GM18868 (cell line): Measurements from ENCODE around the gene KRTAP10-5.
"Not testable (repeated sequence)": the region's sequence is repeated elsewhere in the genome, so short reads cannot be mapped to it uniquely, and the experiment has no call there.

ENCODE experiments used
- ATAC-seq: cut with Tn5 transposase; IDR thresholded peaks from one replicate; pipeline ENCODE4 v1.9.1; 2021; ENCODE audit warnings: mild to moderate bottlenecking, moderate library complexity; ENCODE audit not compliant: unreplicated experiment

KRTAP10-5 gene

DNA sequence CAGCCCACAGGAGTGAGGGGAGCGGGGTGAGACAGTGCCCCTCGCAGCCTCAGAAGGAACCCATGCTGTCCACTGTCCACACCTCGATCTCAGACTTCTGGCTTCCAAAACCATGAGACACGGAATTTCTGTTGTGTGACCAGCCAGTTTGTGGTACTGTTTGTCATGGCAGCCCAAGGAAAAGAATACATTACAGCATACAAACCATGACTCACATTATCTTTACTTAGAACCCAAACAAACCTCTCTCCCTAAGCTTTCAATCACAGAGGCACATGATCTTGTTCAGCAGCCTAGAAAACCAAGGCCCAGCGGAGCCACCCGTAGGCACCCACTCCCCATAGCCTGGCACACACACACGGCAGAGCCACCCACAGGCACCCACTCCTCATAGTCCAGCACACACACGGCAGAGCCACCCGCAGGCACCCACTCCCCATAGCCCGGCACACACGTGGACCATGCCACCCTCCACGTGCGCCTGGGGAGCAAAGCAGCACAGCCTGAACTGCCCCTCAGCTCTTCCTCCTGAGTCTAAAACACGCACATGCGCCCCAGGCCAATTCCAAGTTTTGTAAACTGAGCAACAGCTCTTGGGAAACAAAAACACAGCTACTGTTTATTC lies 7.3 kb downstream of the KRTAP10-5 start:
- no peak for ATAC-seq

DNA sequence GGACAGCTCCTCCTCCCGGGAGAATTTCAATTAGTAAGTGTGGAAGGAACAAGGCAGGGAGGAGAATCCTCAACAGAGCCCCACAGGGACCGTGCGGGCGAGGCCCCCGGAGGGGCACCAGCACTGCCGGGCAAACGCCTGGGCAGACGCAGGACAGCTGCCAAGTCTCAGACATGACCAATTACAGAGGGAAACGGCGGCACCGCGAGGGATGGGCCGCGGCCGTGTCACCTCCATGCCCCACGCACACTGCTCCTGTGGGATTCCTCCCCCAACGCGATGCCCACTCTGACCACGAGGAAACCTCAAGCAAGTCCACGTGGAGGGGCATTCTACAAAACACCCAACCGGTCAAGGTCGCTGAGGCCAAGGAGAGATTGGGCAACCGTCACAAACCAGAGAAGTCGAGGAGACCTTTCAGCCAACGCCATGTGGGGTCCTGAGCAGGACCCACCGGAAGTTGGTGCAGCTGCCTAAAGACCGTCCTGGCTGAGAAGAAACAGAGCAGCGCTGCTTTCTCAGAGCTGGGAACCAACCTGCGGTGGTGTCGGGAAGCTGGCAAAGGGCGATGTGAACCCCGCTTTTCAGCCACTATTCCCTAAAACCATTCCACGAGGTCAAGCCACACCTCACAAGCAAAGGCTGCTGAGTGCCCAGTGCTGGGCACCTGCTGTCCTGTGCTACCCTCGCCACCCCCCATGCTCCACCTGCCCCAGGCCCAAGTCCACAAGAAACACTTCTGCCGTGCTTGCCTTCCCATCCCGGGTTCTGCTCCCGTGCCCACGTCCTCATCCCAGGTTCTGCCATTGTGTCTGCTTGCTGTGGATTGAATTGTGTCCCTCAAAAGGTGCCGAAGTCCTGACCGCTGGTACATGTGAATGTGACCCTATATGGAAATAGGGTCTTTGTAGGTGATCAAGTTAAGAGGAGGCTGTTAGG lies 8.3 kb downstream of the KRTAP10-5 start:
- ATAC-seq, result no peak

DNA sequence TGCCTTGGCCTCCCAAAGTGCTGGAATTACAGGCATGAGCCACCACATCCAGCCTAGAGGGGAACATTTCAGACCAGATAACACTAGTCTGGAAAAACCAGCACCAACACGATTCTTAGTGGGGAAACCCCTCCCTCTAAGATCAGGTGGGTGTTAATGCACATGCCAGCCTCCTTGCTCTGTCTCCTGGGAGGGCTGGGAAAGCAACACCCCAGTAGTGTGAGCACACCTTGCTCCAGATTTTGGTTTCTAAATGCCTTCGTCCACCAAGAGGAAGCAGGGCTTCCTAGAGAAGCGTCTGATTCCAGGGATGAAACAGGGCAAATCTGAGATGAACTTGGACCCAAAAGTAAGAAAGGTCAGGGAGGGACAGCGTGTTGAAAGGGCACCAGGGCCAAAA lies 9.1 kb downstream of the KRTAP10-5 start:
- no peak for ATAC-seq

GRCh38 chr21:44569861-44570517 lies 10.4 kb downstream of the KRTAP10-5 start:
- ATAC-seq, result no peak

DNA sequence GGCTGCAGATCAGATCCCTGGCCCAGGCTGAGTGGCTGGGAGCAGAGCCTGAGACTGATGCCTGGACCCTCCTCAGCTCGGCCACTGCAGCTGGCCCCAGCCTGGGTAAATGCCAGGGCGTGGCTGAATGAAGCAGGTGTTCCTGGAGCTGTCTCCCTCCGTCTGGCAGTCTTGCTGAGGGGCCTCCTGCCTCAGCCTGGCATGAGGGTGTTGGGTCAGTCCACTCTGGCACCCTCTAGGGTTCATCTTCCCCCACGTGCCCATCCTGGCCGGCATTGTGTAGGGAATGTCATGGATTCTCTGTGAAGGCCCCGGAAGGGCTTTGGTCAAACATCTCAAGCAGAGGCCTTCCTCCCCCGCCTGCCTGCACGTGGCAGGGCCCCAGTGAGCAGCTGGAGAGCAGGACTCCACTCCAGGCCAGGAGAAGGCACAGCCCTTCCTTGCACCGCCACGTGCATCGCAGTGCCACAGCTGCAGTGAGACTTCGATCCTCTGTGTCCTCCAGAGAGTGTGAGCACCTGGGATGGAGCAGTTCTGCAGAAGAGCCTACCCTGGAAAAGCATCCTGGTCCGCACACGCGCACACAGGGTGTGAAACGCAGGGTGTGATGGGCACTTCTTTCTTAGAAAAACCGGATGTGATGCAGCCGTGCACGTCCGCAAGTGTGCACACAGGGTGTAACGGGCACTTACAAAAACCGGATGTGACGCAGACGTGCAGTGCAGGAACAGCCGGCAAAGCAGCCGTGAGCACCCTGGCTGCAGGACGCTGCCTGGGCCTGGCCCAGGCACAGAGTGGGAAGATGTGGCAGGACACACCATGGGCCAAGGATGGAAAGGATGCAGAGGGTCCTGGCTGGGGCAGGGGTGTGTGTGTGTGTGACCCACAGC lies 11.5 kb downstream of the KRTAP10-5 start:
- no peak for ATAC-seq

DNA sequence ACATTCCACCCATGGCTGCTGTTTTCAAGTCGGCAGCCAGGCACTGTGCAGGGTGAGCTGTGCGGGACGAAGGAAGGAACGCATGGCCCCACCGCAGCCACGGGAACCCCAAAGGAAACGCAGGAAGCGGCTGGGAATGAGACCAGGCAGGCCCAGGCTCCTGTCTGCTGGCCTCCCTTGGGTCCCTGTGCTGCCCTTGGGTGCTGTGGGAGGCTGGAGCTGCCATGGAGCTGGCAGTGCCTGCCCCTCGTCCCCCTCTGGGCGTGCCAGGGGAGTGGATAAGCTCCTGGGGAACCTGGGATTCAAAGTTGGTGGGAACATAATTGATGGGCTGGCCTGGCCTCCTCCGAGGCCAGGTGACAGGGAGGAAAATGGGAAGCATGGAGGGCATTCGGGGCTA lies 12.1 kb downstream of the KRTAP10-5 start:
- no peak for ATAC-seq

DNA sequence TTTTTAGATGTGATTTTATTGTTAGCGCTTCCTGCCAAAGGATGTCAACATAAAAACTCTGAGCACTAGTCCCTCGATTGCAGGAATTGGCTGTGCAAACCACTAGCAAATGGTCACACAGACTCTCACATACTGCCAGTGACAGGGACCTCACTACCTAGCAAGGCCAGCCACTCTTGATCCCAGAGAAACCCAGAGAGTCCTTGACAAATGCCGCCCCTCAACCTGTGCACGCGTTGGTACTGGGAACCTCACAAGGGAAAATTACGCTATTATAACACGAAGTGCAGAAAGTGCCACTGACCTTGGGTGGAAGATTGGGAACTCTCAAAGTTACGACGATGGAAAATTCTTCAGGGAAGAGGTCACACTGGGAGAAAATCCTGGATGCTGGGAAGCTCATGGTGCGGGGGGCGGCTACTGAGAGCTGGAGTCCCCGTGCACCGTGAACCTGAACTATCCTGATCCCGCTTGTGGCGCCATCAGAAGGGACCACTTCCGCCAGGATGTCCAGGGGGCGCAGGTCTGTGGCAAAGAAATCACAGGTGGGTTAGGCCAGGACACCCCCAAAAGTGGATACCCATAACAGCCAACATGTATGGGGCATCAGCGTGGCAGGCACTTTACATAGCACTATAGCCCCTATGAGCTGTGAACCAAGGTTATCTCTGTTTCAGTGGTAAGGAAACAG lies 12.8 kb downstream of the KRTAP10-5 start:
- ATAC-seq, result no peak

GRCh38 chr21:44566403-44566802 lies 14.0 kb downstream of the KRTAP10-5 start:
- no peak for ATAC-seq

- ATAC-seq, result no peak
These were observed 15.4 kb downstream of the KRTAP10-5 start for GRCh38 chr21:44564886-44565598.

DNA sequence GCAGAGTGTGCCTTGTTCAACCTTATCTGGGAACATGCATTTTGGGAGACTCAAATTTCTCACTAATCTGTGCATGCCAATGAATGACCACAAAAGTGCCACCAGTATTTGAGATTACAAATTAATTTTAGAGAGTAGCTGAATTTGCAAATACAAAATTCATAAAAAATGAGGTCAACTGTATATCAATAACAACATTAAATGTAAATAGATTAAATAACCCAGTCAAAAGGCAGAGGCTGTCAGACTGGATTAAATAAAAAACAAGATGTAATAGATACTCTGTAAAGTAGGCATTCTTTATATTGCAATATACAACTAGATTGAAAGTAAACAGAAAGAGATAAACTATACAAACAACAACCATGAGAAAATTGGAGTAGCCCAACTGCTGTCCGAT lies 16.3 kb downstream of the KRTAP10-5 start:
- ATAC-seq, result no peak

DNA sequence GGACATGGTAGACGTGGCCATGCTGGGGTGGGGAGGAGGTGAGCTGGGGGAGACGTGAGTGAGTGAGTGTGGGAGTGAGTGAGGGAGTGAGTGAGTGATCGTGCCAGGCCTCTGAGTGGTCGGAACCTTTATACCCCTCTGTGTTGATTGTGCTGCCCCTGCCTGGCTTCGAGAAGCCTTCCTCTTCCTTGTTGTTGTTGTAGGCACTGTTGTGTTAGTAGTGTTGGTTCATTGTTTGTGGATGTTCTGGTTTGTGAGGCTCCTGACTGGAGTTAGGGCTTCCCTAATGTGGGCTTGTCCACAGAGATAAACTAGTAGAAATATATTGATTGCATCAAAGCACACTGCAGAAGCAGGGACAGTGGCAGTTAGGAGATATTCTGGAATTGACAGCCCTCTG lies 21.7 kb downstream of the KRTAP10-5 start, which contains the start of gene KRTAP10-3:
TSS of gene KRTAP10-3 (minus strand) at position 101 of the 400 bp plus-strand sequence. CDS start at position 21, 80 bp downstream.
- ATAC-seq, result no peak

DNA sequence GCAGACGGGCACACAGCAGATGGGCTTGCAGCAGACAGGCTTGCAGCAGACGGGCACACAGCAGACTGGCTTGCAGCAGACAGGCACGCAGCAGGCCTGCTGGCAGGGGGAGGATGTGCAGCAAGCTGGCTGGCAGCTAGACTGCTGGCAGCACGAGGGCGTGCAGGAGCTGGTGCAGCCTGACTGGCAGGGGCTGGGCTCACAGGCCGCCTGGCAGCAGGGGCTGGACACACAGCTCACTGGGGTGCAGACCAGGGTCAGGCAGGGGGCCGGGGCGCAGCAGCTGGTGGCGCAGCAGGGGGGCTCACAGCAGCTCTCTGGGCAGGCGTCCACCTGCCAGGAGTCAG lies 22.1 kb downstream of the KRTAP10-5 start:
- not testable (repeated sequence) for ATAC-seq

DNA sequence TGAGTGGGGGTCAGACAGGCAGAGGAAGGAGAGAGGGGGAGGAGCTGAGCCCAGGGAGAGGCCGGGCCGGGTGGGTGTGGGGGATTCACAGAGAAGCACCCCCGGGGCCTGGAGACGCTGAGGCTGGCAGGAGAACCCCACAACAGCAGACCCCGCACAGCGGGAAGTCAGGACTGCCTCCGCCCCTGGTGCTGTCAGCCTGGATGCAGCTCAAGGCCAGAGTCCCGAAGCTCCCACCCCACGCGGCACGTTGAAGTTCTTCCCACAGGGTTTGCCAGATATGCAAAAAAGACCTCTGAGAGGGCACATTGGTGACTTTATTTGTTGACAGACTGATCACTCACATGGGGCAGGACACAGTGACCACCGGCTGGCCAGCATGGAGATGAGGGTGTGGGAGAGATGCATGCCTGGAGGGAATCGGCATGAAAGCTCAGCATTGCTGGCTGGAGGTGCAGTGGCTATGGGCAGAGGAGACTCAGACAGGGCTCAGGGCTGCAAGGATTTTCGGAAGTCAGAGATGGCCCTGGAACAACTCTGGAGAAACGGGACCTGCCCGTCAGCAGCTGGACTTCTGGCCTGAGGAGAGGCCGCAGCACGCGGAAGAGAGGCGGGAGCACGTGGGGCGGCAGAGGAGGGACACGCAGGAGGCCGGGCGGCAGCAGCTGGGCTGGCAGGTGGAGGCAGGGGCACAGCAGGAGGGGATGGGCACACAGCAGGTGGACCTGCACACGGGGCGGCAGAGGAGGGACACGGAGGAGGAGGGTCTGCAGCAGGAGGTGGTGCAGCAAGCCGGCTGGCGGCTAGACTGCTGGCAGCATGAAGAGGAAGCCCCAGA lies 22.7 kb downstream of the KRTAP10-5 start:
- ATAC-seq, result no peak

DNA sequence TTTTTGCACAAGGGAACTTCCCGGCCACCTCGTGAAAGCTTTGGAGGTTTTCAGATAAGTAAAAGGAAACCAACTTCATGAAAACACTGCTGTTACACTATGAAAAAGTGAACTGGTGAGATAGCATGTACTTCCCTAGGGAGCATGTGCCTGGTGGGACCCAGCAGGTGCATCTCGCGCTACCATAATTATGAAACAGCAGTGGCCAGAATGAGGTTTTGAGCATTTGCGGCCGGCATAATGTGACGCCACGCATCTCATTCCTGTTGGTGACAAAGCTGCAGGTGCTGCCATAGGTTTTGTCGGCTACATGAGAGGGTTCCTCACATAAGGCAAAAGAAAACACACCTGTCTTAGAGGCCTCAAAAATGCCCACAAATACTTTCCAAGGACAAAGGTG lies 23.5 kb downstream of the KRTAP10-5 start:
- ATAC-seq, result no peak

GRCh38 chr21:44555200-44555875 lies 25.1 kb downstream of the KRTAP10-5 start:
- no peak for ATAC-seq

- ATAC-seq, result no peak
These were observed 27.7 kb downstream of the KRTAP10-5 start for GRCh38 chr21:44552681-44553080.

DNA sequence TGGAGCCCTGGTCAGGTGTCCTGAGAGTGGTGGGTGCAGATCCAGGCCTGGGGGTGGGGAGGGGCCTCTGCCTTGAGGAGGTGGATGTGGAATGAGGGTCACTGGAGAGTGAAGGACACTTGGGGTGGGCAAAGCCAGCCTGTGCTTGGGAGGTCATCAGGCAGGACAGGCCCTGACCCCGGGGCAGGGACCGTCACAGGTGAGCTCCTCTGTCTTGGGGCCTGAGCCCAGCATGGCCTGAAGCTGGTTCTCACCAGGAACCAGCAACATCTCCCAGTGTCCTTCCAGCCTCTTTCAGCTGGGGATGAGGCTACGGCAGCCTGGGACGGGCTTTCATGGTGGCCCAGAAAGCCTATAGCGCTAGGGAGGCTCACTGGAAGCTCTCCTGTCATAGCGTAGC lies 28.3 kb downstream of the KRTAP10-5 start:
- no peak for ATAC-seq

DNA sequence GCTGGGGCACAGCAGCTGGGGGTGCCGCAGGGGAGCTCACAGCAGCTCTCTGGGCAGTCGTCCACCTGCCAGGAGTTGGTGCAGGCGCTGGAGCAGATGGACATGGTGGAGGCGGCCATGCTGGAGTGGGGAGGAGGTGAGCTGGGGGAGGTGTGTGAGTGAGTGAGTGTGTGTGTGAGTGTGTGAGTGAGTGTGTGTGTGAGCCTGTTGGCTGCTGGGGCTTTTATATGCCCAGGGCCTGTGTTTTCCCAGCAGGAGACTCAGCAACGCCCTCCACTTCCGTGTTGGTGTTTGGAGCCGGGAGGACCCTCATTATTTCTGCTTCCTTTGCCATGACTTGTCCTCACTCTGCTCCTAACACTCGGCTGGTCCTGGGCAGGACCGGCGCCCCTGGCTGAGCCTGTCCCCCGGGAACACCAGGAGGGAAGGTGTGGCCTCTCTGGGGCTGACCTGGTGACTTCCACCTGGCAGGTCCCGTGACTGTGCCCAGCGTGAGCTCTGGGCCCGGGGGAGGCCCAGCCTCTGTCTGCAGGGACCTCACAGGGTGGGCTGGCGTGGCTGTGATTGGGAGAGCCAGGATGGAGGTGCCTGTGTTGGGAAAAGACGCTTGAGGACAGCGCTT lies 29.0 kb downstream of the KRTAP10-5 start, which contains the start of gene KRTAP10-2:
TSS of gene KRTAP10-2 (minus strand) at position 166 of the 622 bp plus-strand sequence. CDS start at position 119, 47 bp downstream.
- no peak for ATAC-seq
